Small intestine (tissue), 7 donors: ENCODE measurements around the gene MOB3B. TPM values are rescaled to one million over a fixed set of nuclear protein-coding genes. Genes with fewer than 3 reads are reported as not detected.

Source experiments
- DNase-seq, 2 donors: peaks; one replicate each; pipeline versions ENCODE4 v3.0.0 to v3.0.0-alpha.2; 2013
- FAIRE-seq: peaks from 2 replicates; lab custom pipeline; 2012; peaks lifted over from hg19 to GRCh38; lab: Jason Lieb, UNC
- H3K27ac ChIP-seq, 3 donors: one replicate each; pipeline ENCODE4 v1.5.1; 2013; ENCODE audit warnings: low read length in 2 of 3, mild to moderate bottlenecking in 2 of 3, control low read depth in 1 of 3, inconsistent platforms in 1 of 3, low read depth in 1 of 3, moderate library complexity in 1 of 3
- H3K27me3 ChIP-seq, 3 donors: one replicate each; pipeline ENCODE4 v1.6.1; 2013; ENCODE audit warnings: low read length in 3 of 3, inconsistent platforms in 1 of 3; ENCODE audit not compliant: control insufficient read depth in 3 of 3, insufficient read depth in 3 of 3
- H3K36me3 ChIP-seq, 3 donors: one replicate each; pipeline ENCODE4 v1.6.1; 2013; ENCODE audit warnings: low read length in 3 of 3, inconsistent platforms in 1 of 3, low read depth in 1 of 3, mild to moderate bottlenecking in 1 of 3, moderate library complexity in 1 of 3; ENCODE audit not compliant: control insufficient read depth in 3 of 3, insufficient read depth in 2 of 3
- H3K4me1 ChIP-seq, 3 donors: one replicate each; pipeline ENCODE4 v1.6.1; 2013; ENCODE audit warnings: low read length in 2 of 3, inconsistent platforms in 1 of 3, low read depth in 1 of 3, mild to moderate bottlenecking in 1 of 3, moderate library complexity in 1 of 3; ENCODE audit not compliant: control insufficient read depth in 3 of 3, insufficient read depth in 2 of 3
- H3K4me3 ChIP-seq, 3 donors: one replicate each; pipeline ENCODE4 v1.5.1; 2013; ENCODE audit warnings: low read length in 3 of 3, control low read depth in 1 of 3, inconsistent platforms in 1 of 3, low read depth in 1 of 3, mild to moderate bottlenecking in 1 of 3, moderate library complexity in 1 of 3
- H3K9me3 ChIP-seq, 2 donors: one replicate each; pipeline ENCODE4 v1.6.1; 2013; ENCODE audit warnings: low read depth in 1 of 2, low read length in 1 of 2; ENCODE audit not compliant: control insufficient read depth in 2 of 2, insufficient read depth in 1 of 2
- WGBS, 3 donors: extraction: QIAGEN DNeasy Blood & Tissue Kit; methylation state at CpG; one replicate each; pipeline ENCODE4 v1.1.7; 2013; 5-methylcytosine and 5-hydroxymethylcytosine counted together
- polyA plus RNA-seq, 4 donors: library from polyadenylated mRNA; stranded (reverse) in 3 of 4; unstranded in 1 of 4; fragments of 200-250 nt in 3 of 4; fragments of 120-200 nt in 1 of 4; gene quantifications; one replicate each; pipeline versions ENCODE4 v1.2.1 to v1.2.3, GENCODE V29; 2013
- donor health status: healthy with polysubstance abuse.
- donor health status: control.
- donor health status: control.
- donor health status: Bipolar disorder and iron deficiency.
- donor health status: healthy.

MOB3B gene
- polyA plus RNA-seq, 4 donors, result 16.9 to 34.9 (median 19.7) TPM

DNA sequence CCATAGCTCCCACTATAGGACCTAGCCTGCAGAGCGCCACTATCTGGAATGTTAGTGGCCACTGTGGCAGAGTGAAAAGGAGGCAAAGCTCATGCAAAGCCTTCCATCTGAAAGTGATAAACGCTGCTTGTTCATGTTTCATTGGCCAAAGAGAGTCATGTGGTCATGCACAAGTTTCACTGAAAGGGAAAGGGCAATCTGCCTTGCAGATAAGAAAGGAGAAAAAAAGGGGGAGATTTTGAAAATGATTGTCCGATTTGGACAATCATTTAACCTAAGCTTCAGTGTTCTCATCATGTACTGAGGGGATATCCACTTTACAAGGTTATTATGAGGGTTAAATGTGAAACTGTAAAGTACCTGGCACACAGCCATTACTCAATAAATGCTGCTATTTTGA lies 9.0 kb upstream of the MOB3B start:
- peak; percentile 30 to 61 for DNase-seq
- peaks cover 0 to 28% (median 5%) of the 10 kb centered on the region in 3 donors for H3K4me1 ChIP-seq
- WGBS, 3 donors, result 32 to 67% (median 65%) methylated on average over 3 of the region's 3 CpGs
- no peak overlapping the region for H3K4me3 ChIP-seq
- H3K9me3 ChIP-seq, result no peaks in the 10 kb centered on the region
- peaks cover 0 to 5% (median 0%) of the 10 kb centered on the region in 3 donors for H3K36me3 ChIP-seq
- H3K27me3 ChIP-seq, result no peaks in the 10 kb centered on the region
- H3K27ac ChIP-seq, result peak overlapping the region in 1 of 3 donors; percentile 12
- FAIRE-seq, result no peak

DNA sequence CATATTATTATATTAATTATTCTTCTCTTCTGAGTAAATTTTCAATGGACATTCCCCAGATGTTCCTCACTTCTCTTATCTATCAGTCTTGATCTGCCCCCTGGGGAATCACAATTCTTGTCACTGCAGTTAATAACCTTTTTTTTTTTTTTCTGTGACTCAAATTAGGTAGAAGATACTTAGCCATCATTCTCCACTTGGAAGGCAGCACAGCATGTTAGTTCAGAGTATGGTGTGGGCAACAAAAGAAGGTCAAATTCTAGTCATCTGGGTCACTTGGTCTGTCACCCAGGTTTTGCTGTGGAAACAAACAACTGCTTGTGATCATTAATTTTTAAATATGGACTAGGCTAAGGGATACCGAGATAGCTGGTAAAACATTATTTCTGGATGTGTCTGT lies 8.1 kb upstream of the MOB3B start:
- peaks cover 0 to 5% (median 0%) of the 10 kb centered on the region in 3 donors for H3K36me3 ChIP-seq
- no peaks in the 10 kb centered on the region for H3K27me3 ChIP-seq
- no peak overlapping the region for H3K4me3 ChIP-seq
- 90 to 92% (median 91%) methylated on average over 1 of the region's 1 CpG for WGBS, 3 donors
- H3K9me3 ChIP-seq, result no peaks in the 10 kb centered on the region
- no peak overlapping the region for H3K27ac ChIP-seq
- H3K4me1 ChIP-seq, result peaks cover 0 to 28% (median 5%) of the 10 kb centered on the region in 3 donors
- FAIRE-seq (no peak), DNase-seq (no peak)

DNA sequence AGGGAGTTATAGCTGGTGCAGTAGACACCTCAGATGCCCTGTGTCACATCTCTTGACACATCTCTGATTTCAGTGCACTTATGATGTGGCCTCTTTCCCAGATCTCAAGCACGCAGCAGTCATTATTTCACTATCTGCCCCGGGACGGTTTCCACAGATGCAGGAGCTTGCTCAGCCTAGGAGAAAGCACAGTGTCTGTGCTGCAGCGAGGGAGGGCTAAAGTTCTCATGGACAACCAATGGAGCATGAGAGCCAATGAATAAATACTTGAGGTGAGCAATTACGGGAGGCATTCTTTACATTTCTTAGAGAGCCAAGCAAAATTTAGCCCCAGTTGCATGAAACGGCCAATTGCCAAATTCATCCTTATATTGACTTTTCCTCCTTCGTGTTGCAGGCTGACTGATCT lies 7.4 kb upstream of the MOB3B start:
- WGBS, 3 donors, result 70 to 85% (median 84%) methylated on average over 7 of the region's 7 CpGs
- DNase-seq (no peak), FAIRE-seq (no peak)
- Histone ChIP-seq H3K4me3 (no peak overlapping the region), H3K27me3 (no peaks in the 10 kb centered on the region), H3K27ac (peak overlapping the region in 1 of 3 donors; percentile 0), H3K4me1 (peaks cover 0 to 28% (median 5%) of the 10 kb centered on the region in 3 donors), H3K36me3 (peaks cover 0 to 5% (median 0%) of the 10 kb centered on the region in 3 donors), H3K9me3 (no peaks in the 10 kb centered on the region)

DNA sequence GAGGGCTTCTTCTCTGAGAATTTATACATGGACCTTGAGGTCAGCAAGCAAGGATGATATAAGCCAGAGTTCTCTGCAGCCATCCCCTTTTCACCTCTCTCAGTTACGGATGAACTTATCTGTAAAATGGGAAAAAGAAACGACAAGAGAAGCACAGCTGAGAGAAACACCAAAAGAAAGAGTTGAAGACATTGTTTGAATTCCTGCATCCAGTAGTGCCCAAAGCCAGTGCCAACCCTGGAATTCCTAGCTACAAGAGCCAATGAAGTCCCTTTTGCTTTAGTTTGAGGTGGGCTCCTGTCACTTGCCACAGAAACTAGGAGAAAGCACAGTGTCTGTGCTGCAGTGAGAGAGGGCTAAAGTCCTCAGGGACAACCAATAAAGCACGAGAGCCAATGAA lies 6.6 kb upstream of the MOB3B start:
- Histone ChIP-seq H3K4me3 (no peak overlapping the region), H3K4me1 (peaks cover 2 to 28% (median 5%) of the 10 kb centered on the region in 3 donors), H3K9me3 (no peaks in the 10 kb centered on the region), H3K36me3 (peaks cover 0 to 3% (median 0%) of the 10 kb centered on the region in 3 donors), H3K27me3 (no peaks in the 10 kb centered on the region), H3K27ac (peak overlapping the region in 1 of 3 donors; percentile 11)
- no peak for DNase-seq
- WGBS, 3 donors, result 66 to 74% (median 71%) methylated on average over 3 of the region's 3 CpGs
- no peak for FAIRE-seq

DNA sequence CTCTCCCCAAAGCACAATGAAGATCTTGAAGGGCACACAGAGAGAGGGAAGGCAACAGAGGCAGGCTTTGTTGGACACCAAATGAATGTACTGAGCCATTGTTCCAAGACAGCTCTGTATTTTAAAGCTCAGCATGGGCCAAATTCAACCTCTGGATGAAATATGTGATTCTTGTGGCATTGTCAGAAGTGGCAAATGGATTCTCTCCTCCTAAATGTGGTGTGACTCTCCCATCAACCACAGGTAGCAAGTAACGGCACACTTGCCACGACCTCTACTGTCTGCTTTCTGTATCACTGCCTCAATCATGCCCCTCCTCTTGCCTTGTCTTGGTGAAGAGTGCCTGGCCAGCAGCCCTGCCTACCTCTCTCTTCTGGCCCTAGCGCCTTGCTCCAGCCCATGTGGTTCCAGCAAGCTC lies 6.1 kb upstream of the MOB3B start:
- no peak for FAIRE-seq

DNA sequence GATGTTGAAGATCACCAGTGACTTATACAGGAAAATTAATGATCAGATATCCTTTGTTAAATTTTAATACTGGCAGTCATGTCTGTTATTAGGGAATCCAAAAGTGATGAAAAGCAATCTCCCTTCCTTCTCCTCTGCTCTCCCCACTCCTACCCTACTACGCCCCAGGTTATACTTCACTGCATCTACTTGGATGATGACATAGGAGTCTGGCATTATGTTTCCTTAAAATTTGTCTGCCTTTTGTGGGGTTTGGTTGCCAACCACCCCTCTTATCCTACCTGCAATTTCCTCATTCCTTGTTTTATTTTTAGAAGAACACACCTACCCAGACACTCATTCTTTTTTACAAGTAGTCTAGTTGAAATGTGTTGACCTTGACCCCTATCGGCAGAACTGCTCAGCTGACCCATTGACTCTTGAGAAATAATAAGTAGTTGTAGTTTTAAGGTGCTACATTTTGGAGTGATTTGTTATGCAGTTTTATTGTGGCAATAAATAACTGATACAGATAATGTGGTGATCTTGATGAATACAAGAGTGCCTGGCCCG lies 5.1 kb upstream of the MOB3B start:
- no peak overlapping the region for H3K4me3 ChIP-seq
- no peaks in the 10 kb centered on the region for H3K9me3 ChIP-seq
- H3K27ac ChIP-seq, result no peak overlapping the region
- H3K36me3 ChIP-seq, result peaks cover 0 to 3% (median 0%) of the 10 kb centered on the region in 3 donors
- FAIRE-seq (no peak), DNase-seq (peak in 1 of 2 donors; percentile 44)
- WGBS, 3 donors, result 46 to 72% (median 62%) methylated on average over 3 of the region's 3 CpGs
- no peaks in the 10 kb centered on the region for H3K27me3 ChIP-seq
- H3K4me1 ChIP-seq, result peaks cover 2 to 27% (median 5%) of the 10 kb centered on the region in 3 donors

More for the DNA sequence above, 6.1 kb upstream of the MOB3B start:
- WGBS, 3 donors, result 71 to 85% (median 78%) methylated on average over 3 of the region's 3 CpGs
- peaks cover 0 to 3% (median 0%) of the 10 kb centered on the region in 3 donors for H3K36me3 ChIP-seq
- no peaks in the 10 kb centered on the region for H3K9me3 ChIP-seq
- no peaks in the 10 kb centered on the region for H3K27me3 ChIP-seq
- peaks cover 2 to 31% (median 5%) of the 10 kb centered on the region in 3 donors for H3K4me1 ChIP-seq
- no peak for DNase-seq
- H3K4me3 ChIP-seq, result no peak overlapping the region
- peak overlapping the region in 1 of 3 donors; percentile 11 for H3K27ac ChIP-seq

DNA sequence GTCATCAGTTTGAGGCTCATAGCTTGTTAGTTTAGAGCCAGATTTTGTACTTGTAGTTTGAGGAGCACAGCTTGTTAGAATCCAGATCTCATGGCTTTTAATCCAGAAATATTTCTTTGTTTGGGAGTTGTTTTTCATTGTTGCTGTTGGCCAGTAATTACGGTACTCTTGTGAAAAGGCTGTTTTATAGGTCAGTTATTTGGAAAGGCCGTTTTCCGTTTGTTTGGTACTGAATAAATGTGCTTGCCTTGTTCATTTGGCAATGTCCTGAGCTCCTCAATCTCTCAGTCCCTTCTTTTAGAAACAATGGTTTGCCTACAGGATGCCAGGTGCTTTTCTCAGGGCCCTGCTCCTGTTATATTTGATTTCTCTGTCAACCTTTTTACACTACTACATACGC lies 4.5 kb upstream of the MOB3B start:
- FAIRE-seq (no peak), DNase-seq (no peak)
- Histone ChIP-seq H3K4me1 (peaks cover 2 to 22% (median 5%) of the 10 kb centered on the region in 3 donors), H3K36me3 (peaks cover 0 to 3% (median 0%) of the 10 kb centered on the region in 3 donors), H3K27me3 (no peaks in the 10 kb centered on the region), H3K9me3 (no peaks in the 10 kb centered on the region), H3K27ac (no peak overlapping the region), H3K4me3 (no peak overlapping the region)
- 60 to 90% (median 86%) methylated on average over 4 of the region's 4 CpGs for WGBS, 3 donors

DNA sequence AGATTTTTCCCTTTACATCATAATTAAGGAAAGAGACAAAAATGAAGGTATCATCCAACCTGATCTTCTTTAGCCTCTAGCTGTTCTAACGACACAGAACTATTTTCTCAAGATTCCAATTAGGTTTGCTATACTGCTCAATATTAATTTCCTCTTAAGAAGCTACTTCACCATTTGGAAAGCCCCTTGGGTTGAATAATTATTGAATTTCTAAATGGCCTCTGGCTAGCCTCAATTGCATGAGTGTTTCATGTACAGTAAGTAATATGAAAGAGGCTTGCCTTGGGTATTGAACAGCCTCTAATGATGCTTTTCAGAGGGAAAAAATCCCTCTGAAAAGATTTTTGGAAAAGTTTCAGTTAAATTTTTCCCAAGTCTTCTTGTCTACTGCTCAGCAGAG lies 3.7 kb upstream of the MOB3B start:
- FAIRE-seq, result no peak
- Histone ChIP-seq H3K27ac (no peak overlapping the region), H3K27me3 (no peaks in the 10 kb centered on the region), H3K4me3 (no peak overlapping the region), H3K4me1 (peaks cover 2 to 19% (median 5%) of the 10 kb centered on the region in 3 donors), H3K9me3 (no peaks in the 10 kb centered on the region), H3K36me3 (peaks cover 0 to 3% (median 0%) of the 10 kb centered on the region in 3 donors)
- no peak for DNase-seq
- 72 to 89% (median 83%) methylated on average over 1 of the region's 1 CpG for WGBS, 3 donors
